Cardiac fibroblast (primary cell): ENCODE results near the gene IDH3G.

Experiments
- DNase-seq, 2 donors: peaks; one replicate each; pipeline versions ENCODE4 v3.0.0 to v3.0.0-alpha.2; 2010; ENCODE audit warnings: low read depth in 2 of 2
- H3K4me3 ChIP-seq, 2 donors: replicated peaks in 1 of 2; 1 replicate in 1 of 2; 2 replicates in 1 of 2; pipeline ENCODE4 v1.5.1; 2011; ENCODE audit warnings: low read depth in 2 of 2, low read length in 2 of 2, mild to moderate bottlenecking in 2 of 2, moderate library complexity in 1 of 2
- TF ChIP-seq, protein P1 (sequence below): IDR thresholded peaks from one replicate; pipeline ENCODE4 v1.5.1; 2011; ENCODE audit warnings: low read depth, mild to moderate bottlenecking, low read length, inconsistent platforms

The IDH3G gene

DNA sequence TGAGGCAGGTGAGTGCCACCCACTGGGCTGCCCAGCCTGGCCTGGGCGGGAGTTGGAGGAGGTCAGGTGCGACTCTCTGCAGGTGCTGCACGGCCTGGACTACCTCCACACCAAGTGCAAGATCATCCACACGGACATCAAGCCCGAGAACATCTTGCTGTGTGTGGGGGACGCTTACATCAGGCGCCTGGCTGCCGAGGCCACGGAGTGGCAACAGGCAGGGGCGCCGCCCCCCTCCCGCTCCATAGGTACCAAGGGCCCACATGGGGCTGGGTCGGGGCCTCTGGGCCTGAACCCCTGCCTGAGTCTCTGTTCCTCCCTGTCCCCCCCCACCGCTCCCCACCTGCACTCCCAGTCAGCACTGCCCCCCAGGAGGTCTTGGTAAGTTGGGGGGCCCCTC, 11.3 kb downstream of the IDH3G start:
- H3K4me3 ChIP-seq: no peak overlapping the region
- no peak for DNase-seq
- TF ChIP-seq, protein P1, sequence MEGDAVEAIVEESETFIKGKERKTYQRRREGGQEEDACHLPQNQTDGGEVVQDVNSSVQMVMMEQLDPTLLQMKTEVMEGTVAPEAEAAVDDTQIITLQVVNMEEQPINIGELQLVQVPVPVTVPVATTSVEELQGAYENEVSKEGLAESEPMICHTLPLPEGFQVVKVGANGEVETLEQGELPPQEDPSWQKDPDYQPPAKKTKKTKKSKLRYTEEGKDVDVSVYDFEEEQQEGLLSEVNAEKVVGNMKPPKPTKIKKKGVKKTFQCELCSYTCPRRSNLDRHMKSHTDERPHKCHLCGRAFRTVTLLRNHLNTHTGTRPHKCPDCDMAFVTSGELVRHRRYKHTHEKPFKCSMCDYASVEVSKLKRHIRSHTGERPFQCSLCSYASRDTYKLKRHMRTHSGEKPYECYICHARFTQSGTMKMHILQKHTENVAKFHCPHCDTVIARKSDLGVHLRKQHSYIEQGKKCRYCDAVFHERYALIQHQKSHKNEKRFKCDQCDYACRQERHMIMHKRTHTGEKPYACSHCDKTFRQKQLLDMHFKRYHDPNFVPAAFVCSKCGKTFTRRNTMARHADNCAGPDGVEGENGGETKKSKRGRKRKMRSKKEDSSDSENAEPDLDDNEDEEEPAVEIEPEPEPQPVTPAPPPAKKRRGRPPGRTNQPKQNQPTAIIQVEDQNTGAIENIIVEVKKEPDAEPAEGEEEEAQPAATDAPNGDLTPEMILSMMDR: no peak

DNA sequence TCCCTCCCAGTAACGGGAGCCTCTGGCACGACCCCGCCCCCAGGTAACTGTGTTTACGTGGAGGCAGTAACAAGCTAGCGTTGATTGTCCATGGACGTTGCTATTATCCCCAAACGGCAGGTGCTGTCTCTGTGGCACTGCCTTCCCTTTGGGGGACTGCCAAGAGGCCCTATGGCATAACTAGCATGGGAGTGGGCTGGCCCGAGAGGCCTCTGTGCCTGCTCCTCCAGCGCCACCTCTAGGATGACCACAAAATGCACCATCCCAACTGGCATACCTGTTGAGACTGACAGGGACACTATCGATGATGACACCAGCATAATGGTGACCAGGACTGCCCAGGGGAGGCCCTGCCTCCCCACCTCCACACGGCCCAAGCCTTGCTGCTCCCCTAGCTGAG, 11.9 kb downstream of the IDH3G start:
- no peak for DNase-seq
- no peak overlapping the region for H3K4me3 ChIP-seq
- TF ChIP-seq, protein P1: no peak

DNA sequence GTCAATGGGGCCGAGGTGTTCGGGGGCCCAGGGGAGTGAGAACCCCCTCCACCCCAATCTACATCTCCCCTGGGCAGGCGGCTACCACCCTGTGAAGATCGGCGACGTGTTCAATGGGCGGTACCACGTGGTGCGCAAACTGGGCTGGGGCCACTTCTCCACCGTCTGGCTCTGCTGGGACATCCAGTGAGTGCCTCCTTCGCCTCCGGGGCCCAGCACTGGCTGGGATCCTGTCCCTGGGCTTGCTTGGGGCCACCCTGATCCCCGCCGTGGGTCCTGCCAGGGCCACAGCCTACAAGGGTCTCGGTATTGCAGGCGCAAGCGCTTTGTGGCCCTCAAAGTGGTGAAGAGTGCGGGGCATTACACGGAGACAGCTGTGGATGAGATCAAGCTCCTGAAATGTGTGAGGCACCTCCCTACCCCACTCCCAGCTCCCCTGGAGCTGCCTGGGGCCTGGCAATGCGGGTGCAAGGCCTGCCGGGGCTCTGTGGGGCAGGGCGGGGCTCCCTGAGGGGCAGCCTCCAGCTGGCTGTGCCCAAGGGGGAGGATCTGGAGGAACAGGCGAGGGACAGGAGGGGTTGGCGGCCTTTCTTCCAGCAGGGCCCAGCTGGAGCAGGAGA, 12.6 kb downstream of the IDH3G start:
- H3K4me3 ChIP-seq: no peak overlapping the region
- DNase-seq: no peak
- TF ChIP-seq, protein P1: no peak

DNA sequence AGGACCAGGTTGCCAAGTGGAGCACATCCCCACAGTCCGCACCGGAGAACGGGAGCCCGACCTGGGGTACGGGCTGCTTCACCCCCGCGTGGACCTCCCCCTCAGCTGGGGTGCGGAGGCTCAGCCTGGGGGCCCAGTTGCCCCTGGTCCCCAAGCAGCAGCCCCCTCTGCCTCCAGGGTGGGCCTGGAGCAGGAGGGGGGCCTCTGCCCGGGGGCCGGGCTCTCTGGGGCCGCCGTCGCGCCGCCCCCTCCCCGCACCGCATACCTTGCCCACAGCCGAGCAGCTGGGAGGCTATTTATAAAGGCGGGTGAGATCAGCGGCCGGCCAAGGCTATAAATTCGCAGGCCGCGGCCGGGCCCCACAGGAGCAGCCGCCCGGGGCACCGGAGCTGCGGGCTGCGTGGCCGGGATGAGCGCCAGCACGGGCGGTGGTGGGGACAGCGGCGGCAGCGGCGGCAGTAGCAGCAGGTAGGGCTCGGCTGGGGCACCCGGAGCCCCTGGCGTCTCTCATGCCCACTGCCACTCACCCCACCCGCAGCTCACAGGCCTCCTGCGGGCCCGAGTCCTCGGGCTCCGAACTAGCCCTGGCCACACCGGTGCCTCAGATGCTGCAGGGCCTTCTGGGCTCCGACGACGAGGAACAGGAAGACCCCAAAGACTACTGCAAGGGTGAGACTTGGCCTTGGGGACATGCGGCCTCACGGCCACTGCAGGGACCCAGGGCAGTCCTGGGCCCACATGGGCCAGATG, 13.3 kb downstream of the IDH3G start, which contains the start of gene SRPK3:
SRPK3 (plus strand) TSS at position 364 of the 750 bp plus-strand sequence; CDS start at position 410, 46 bp downstream.
- DNase-seq: no peak
- TF ChIP-seq, protein P1: no peak
- H3K4me3 ChIP-seq: no peak within 1 kb of the TSS

DNA sequence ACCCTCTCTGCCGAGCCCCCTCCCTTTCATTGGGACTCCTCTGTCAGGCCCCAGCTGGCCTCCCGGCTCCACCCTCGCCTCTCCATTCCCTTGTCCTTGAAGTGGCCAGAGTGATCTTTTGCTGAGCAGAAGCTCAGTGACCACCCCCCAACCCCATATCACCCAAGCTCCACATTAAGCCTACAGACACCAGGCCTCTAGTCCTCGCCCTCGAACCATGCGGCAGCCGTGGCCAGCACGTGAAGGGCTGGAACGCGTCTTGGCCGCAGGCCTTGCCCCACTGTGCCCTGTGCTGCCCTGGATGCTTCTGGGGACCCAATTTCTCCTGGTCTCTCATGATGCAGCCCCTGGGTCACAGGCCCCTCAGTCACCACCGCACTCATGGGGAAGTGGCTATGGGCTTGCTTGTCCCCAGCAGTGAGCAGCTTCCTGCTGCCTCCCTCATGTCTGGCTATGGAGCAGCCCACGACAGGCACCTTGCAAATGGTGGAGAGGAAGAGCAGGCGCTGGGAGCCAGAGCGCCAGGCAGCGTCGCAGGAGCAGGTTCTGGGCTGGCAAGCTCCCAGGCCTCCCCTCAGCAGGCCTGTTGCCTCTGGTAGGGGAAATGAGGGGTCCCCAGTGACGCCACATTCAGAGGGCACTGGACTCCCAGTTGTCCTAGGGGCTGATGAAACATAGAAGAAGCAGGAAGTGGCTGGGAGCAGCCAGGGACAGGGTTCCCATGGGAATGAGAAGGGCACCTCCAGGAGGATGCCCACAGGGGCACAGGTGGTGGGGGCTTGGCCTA, 14.1 kb downstream of the IDH3G start:
- H3K4me3 ChIP-seq: no peak overlapping the region
- TF ChIP-seq, protein P1: no peak
- DNase-seq: no peak

DNA sequence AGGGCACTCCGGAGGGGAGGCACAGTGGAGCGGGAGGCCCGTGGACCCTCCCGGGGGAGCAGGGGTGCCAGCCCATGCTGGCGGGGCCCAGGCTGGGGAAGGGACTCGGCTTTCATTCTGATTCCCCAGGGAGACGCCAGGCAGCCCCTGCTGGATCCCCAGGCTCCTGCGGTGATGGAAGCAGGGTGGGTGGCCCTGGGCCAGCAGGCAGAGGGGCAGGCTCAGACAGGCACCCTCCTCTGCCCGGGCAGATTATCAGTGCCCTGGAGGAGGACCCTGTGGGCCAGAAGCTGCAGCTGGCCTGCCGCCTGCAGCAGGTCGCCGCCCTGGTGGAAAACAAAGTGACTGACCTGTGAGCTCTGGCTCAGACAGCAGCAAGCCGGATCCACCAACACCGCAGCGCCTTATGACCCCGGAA, 15.5 kb downstream of the IDH3G start:
- no peak overlapping the region for H3K4me3 ChIP-seq
- no peak for DNase-seq
- TF ChIP-seq, protein P1: no peak
